K562 (cell line): Measurements from ENCODE around the gene SHROOM3.

Experiments used
- CTCF ChIP-seq, 3 experiments: IDR thresholded peaks in 2 of 3; conservative IDR thresholded peaks in 1 of 3; 2 replicates each; pipeline ENCODE4 v1.5.1; 2011 to 2012; ENCODE audit warnings: low read length in 3 of 3, mild to moderate bottlenecking in 3 of 3, control low read depth in 2 of 3, improper control_type of control experiment in 1 of 3, inconsistent platforms in 1 of 3, low read depth in 1 of 3, mixed read lengths in 1 of 3, moderate library complexity in 1 of 3; ENCODE audit not compliant: insufficient read depth in 2 of 3
- KDM1A ChIP-seq, 2 experiments: fragments of 450-650 bp; IDR thresholded peaks; 2 replicates each; pipeline ENCODE4 v1.6.1; 2016; ENCODE audit warnings: mild to moderate bottlenecking in 2 of 2
- MEIS2 ChIP-seq: fragments of 450-650 bp; IDR thresholded peaks from 2 replicates; pipeline ENCODE4 v1.6.1; 2014; ENCODE audit warnings: mild to moderate bottlenecking; ENCODE audit not compliant: partially characterized antibody
- POLR3G ChIP-seq: IDR thresholded peaks from 2 replicates; pipeline ENCODE4 v1.6.1; 2011; ENCODE audit not compliant: insufficient read length, insufficient replicate concordance; ENCODE audit errors: extremely low read depth
- SREBF2 ChIP-seq: sonication (generic); formaldehyde crosslinking; IDR thresholded peaks from 2 replicates; pipeline ENCODE4 v1.4.0; 2020; ENCODE audit warnings: mild to moderate bottlenecking, missing genetic modification reagents

DNA sequence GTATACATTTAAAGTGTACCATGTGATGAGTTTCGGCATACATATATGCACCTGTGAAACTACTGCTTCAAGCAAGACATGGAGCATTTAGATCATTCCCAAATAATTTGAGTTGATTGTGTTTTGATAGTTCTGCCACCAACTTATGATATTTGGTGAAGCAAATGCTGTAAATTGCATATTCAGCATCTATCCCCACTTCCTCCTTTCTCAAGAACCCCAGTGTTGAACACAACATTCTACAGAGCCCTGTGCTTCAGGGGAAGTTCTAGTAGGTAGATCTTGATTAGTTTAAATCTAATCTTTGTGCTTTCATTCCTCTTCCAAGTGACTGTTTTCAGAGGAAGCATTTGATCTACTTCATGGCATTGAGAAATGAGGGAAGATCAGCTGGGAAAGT lies 5.4 kb upstream of the SHROOM3 start:
- TF ChIP-seq MEIS2: no peak
- no peak for TF ChIP-seq CTCF (IDR thresholded peaks at IDR 0.05 in 2 of 3, conservative IDR thresholded peaks at IDR 0.05 in 1 of 3; ENCODE audit: insufficient read depth in 2 of 3, low read depth in 1 of 3, low read length in 3 of 3)
- TF ChIP-seq POLR3G: no peak
- no peak for TF ChIP-seq SREBF2
- TF ChIP-seq KDM1A (IDR thresholded peaks at IDR 0.05): no peak
